GM12891 (cell line): Measurements from ENCODE around the gene EXOSC1.

Experiments used
- POLR2A ChIP-seq: IDR thresholded peaks from 2 replicates; pipeline ENCODE4 v1.6.1; 2011; ENCODE audit warnings: low read depth, low read length, control low read depth
- POLR2AphosphoS5 ChIP-seq: IDR thresholded peaks from 2 replicates; pipeline ENCODE4 v1.6.1; 2011; ENCODE audit warnings: low read depth, low read length, control low read depth
- TAF1 ChIP-seq: IDR thresholded peaks from 2 replicates; pipeline ENCODE4 v1.6.1; 2011; ENCODE audit warnings: low read depth, low read length, control low read depth

DNA sequence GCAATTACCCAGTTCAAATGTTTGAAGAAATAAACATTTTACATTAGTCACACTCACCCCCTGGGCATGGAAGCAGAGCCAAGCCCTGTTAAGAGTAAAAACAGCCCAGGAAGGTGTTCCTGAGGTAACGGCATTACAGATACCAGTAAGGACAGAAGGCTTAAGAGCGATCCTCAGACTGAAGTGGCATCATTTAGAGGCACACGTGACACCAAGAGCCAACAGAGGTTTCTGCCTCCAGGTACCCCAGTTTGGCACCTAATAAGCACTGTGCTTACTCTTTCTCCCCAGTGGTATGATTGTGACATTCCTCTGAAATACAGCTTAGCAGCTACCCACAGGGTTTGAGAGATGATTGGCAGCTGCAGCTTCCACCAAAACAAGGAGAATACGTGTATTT is 35.3 kb upstream of the EXOSC1 start:
- TF ChIP-seq POLR2A (no peak), POLR2AphosphoS5 (no peak), TAF1 (no peak)
